T-helper 2 cell treated with Interferon-gamma antibody and Interleukin-4, amounts not matched to agents 100 ng/mL and 5 ng/mL, for 36 hours (primary cell): ENCODE measurements around the gene SMARCD3. TPM values are rescaled to one million over a fixed set of nuclear protein-coding genes. Genes with fewer than 3 reads are reported as not detected.

ENCODE experiments used
- intact Hi-C: fragments of 100-400 bp; cut with micrococcal nuclease; formaldehyde crosslinking; loops from one replicate; pipeline ENCODE4 v1.15.1; 2023
- total RNA-seq: library from RNA; stranded (reverse); gene quantifications from 2 replicates; pipeline ENCODE4 v1.2.3, GENCODE V29; 2022

The SMARCD3 gene
- total RNA-seq, 1 donor from 2014 or later = 2.5 TPM

GRCh38 chr7:151212626-151213025 is 35.9 kb downstream of the SMARCD3 start:
- intact Hi-C loops = no loop called here

- intact Hi-C loops = no loop called here
Measured at GRCh38 chr7:151211155-151211772, 37.2 kb downstream of the SMARCD3 start.

- intact Hi-C loops = no loop called here
Measured at GRCh38 chr7:151210087-151210854, 38.2 kb downstream of the SMARCD3 start, which contains the start of gene H2BK1. TSS of gene H2BK1 (minus strand) at chr7:151210488. CDS start at chr7:151210318, 170 bp downstream.

- intact Hi-C loops = no loop called here
Measured at GRCh38 chr7:151209588-151209987, 38.9 kb downstream of the SMARCD3 start.

- intact Hi-C loops = no loop called here
Measured at GRCh38 chr7:151208253-151208862, 40.1 kb downstream of the SMARCD3 start.

- intact Hi-C loops = loop anchor here (2.0 kb wide), 1 partner anchor 25 kb away; the partner anchor contains the start of gene CHPF2
Measured at GRCh38 chr7:151207804-151208203, 40.7 kb downstream of the SMARCD3 start.

- intact Hi-C loops = loop anchor here (2.0 kb wide), 1 partner anchor 25 kb away; the partner anchor contains the start of gene CHPF2
Measured at GRCh38 chr7:151207315-151207714, 41.2 kb downstream of the SMARCD3 start.

GRCh38 chr7:151206914-151207313 is 41.6 kb downstream of the SMARCD3 start:
- intact Hi-C loops = loop anchor here (2.0 kb wide), 1 partner anchor 26 kb away; the partner anchor contains the start of gene CHPF2

GRCh38 chr7:151205730-151206129 is 42.8 kb downstream of the SMARCD3 start:
- intact Hi-C loops = loop anchor here (2.0 kb wide), 1 partner anchor 27 kb away; the partner anchor contains the start of gene CHPF2

- intact Hi-C loops = no loop called here
Measured at GRCh38 chr7:151204383-151205032, 44.0 kb downstream of the SMARCD3 start.

- intact Hi-C loops = no loop called here
Measured at GRCh38 chr7:151202836-151203235, 45.7 kb downstream of the SMARCD3 start.

GRCh38 chr7:151201751-151202150 is 46.7 kb downstream of the SMARCD3 start:
- intact Hi-C loops = no loop called here

GRCh38 chr7:151201344-151201743 is 47.1 kb downstream of the SMARCD3 start:
- intact Hi-C loops = no loop called here

GRCh38 chr7:151198945-151199848 is 49.3 kb downstream of the SMARCD3 start:
- intact Hi-C loops = no loop called here

GRCh38 chr7:151197932-151198331 is 50.6 kb downstream of the SMARCD3 start:
- intact Hi-C loops = no loop called here

- intact Hi-C loops = no loop called here
Measured at GRCh38 chr7:151195616-151196450, 52.7 kb downstream of the SMARCD3 start.

- intact Hi-C loops = no loop called here
Measured at GRCh38 chr7:151194188-151194587, 54.3 kb downstream of the SMARCD3 start.

GRCh38 chr7:151193203-151193978 is 55.1 kb downstream of the SMARCD3 start:
- intact Hi-C loops = no loop called here
